Measurements from ENCODE around the gene WASHC1.
"Not testable (repeated sequence)": the region's sequence is repeated elsewhere in the genome, so short reads cannot be mapped to it uniquely, and the experiment has no call there.

WASHC1 gene

GRCh38 chr9:14129-14809 lies 15.0 kb downstream of the WASHC1 start:
- not testable (repeated sequence) for DNase-seq

GRCh38 chr9:11206-11605 lies 18.1 kb downstream of the WASHC1 start:
- not testable (repeated sequence) for DNase-seq

GRCh38 chr9:10653-11053 lies 18.6 kb downstream of the WASHC1 start:
- not testable (repeated sequence) for DNase-seq

GRCh38 chr9:10207-10606 lies 19.0 kb downstream of the WASHC1 start:
- DNase-seq = not testable (repeated sequence)

All from Kasumi-1 (cell line).